Inflammatory macrophage treated with lipopolysaccharide for 1 hour (primary cell): ENCODE data around the gene ACER3.
"Not testable (repeated sequence)": the region's sequence is repeated elsewhere in the genome, so short reads cannot be mapped to it uniquely, and the experiment has no call there.

Source experiments
- DNase-seq, 2 donors: peaks; one replicate each; pipeline ENCODE4 v3.0.0-alpha.2; 2020 to 2022

Gene ACER3

GRCh38 chr11:77042111-77042726 is 181.5 kb downstream of the ACER3 start:
- no peak for DNase-seq

- no peak for DNase-seq
Observed at GRCh38 chr11:77044356-77044755, 183.6 kb downstream of the ACER3 start.

GRCh38 chr11:77044886-77045285 is 184.2 kb downstream of the ACER3 start:
- no peak for DNase-seq

- peak in 1 of 2 donors; percentile 12 for DNase-seq
Observed at GRCh38 chr11:77046060-77046501, 185.4 kb downstream of the ACER3 start.

- peak; percentile 91 to 98 for DNase-seq
Observed at GRCh38 chr11:77047007-77047927, 186.5 kb downstream of the ACER3 start.

GRCh38 chr11:77047928-77048446 is 187.3 kb downstream of the ACER3 start:
- not testable (repeated sequence) for DNase-seq

- no peak for DNase-seq
Observed at GRCh38 chr11:77049026-77049425, 188.3 kb downstream of the ACER3 start.

GRCh38 chr11:77051511-77051910 is 190.8 kb downstream of the ACER3 start:
- no peak for DNase-seq

- no peak for DNase-seq
Observed at GRCh38 chr11:77052518-77052917, 191.8 kb downstream of the ACER3 start.

GRCh38 chr11:77053217-77054015 is 192.7 kb downstream of the ACER3 start:
- no peak for DNase-seq

- no peak for DNase-seq
Observed at GRCh38 chr11:77054084-77054483, 193.4 kb downstream of the ACER3 start.

- no peak for DNase-seq
Observed at GRCh38 chr11:77055101-77055561, 194.4 kb downstream of the ACER3 start.

GRCh38 chr11:77055913-77056312 is 195.2 kb downstream of the ACER3 start:
- no peak for DNase-seq

- no peak for DNase-seq
Observed at GRCh38 chr11:77056814-77057402, 196.2 kb downstream of the ACER3 start.

- no peak for DNase-seq
Observed at GRCh38 chr11:77057938-77058474, 197.3 kb downstream of the ACER3 start.

GRCh38 chr11:77058900-77059299 is 198.2 kb downstream of the ACER3 start:
- DNase-seq: no peak

GRCh38 chr11:77059806-77060205 is 199.1 kb downstream of the ACER3 start:
- no peak for DNase-seq

GRCh38 chr11:77060234-77060633 is 199.5 kb downstream of the ACER3 start:
- DNase-seq: no peak

GRCh38 chr11:77061258-77061657 is 200.5 kb downstream of the ACER3 start:
- not testable (repeated sequence) for DNase-seq

GRCh38 chr11:77062924-77063323 is 202.2 kb downstream of the ACER3 start:
- no peak for DNase-seq

- DNase-seq: no peak
Observed at GRCh38 chr11:77063407-77063806, 202.7 kb downstream of the ACER3 start.

GRCh38 chr11:77063861-77064260 is 203.1 kb downstream of the ACER3 start:
- no peak for DNase-seq
